Panc1 (cell line): ENCODE results near the gene TMEM170A. TPM values are rescaled to one million over a fixed set of nuclear protein-coding genes. Genes with fewer than 3 reads are reported as not detected.

Experiments
- ATAC-seq: fragments of 200-7000 bp; cut with Tn5 transposase; 2 replicates; pipeline ENCODE4 v1.9.1; 2020; ENCODE audit warnings: mild to moderate bottlenecking, moderate library complexity
- BruUV-seq: library from RNA; stranded (reverse); fragments of 400-500 nt; replicated peaks from 2 replicates; lab custom pipeline; 2021; lab: Mats Ljungman, UMichigan
- CTCF ChIA-PET: fragments of 300-600 bp; sonication (Branson Sonifier 250); formaldehyde crosslinking; loops from one replicate; lab custom pipeline; 2022; ENCODE audit warnings: antibody characterized with exemption; lab: Charles Lee
- POLR2A ChIA-PET: fragments of 300-600 bp; sonication (Branson Sonifier 250); formaldehyde crosslinking; loops from one replicate; lab custom pipeline; 2022; ENCODE audit warnings: antibody characterized with exemption; lab: Charles Lee
- DNase-seq: peaks from one replicate; pipeline ENCODE4 v3.0.0-alpha.2; 2010; ENCODE audit warnings: low read depth, low spot score
- H3K27ac ChIP-seq: 2 replicates; pipeline ENCODE4 v1.5.1; 2011; ENCODE audit warnings: mild to moderate bottlenecking, low read length, inconsistent platforms
- H3K27me3 ChIP-seq: fragments of 200-500 bp; sonication (Bioruptor generic); 2 replicates; pipeline ENCODE4 v1.6.0; 2014; ENCODE audit warnings: low read length, inconsistent platforms; ENCODE audit not compliant: control insufficient read depth, insufficient read depth
- H3K36me3 ChIP-seq: fragments of 200-500 bp; sonication (Bioruptor generic); 2 replicates; pipeline ENCODE4 v1.5.1; 2014; ENCODE audit warnings: inconsistent platforms, mild to moderate bottlenecking, low read length, moderate library complexity; ENCODE audit not compliant: control insufficient read depth, insufficient read depth
- H3K4me1 ChIP-seq: 2 replicates; pipeline ENCODE4 v1.5.1; 2011; ENCODE audit warnings: inconsistent platforms, mild to moderate bottlenecking, low read length, moderate library complexity; ENCODE audit not compliant: control insufficient read depth, insufficient read depth
- H3K4me3 ChIP-seq, 2 experiments: 2 replicates each; pipeline ENCODE4 v1.5.1; 2011 to 2012; ENCODE audit warnings: low read depth in 2 of 2, low read length in 2 of 2, mild to moderate bottlenecking in 2 of 2, inconsistent platforms in 1 of 2, moderate library complexity in 1 of 2
- H3K9me3 ChIP-seq: fragments of 200-500 bp; sonication (Bioruptor generic); 2 replicates; pipeline ENCODE4 v1.5.1; 2014; ENCODE audit warnings: low read depth, mild to moderate bottlenecking, inconsistent platforms, low read length, moderate library complexity; ENCODE audit not compliant: control insufficient read depth, insufficient read depth
- POLR2AphosphoS5 ChIP-seq: IDR thresholded peaks from 2 replicates; pipeline ENCODE4 v1.6.1; 2012; ENCODE audit warnings: mild to moderate bottlenecking, low read depth, low read length, moderate library complexity
- SIN3A ChIP-seq: IDR thresholded peaks from 2 replicates; pipeline ENCODE4 v1.6.1; 2012; ENCODE audit warnings: low read depth, mild to moderate bottlenecking, low read length, moderate library complexity, borderline replicate concordance; ENCODE audit not compliant: insufficient read depth
- TCF7L2 ChIP-seq: IDR thresholded peaks from 2 replicates; pipeline ENCODE4 v1.6.1; 2011; ENCODE audit warnings: mild to moderate bottlenecking, low read depth, low read length, inconsistent platforms
- in situ Hi-C: cut with HindIII; loops from 2 replicates; pipeline ENCODE4 v1.10.0; 2016; ENCODE audit warnings: low sequenced_read_pairs, low pct_unique_long_range_greater_than_20kb
- intact Hi-C: fragments of 100-400 bp; cut with micrococcal nuclease; formaldehyde crosslinking; loops from one replicate; pipeline ENCODE4 v1.10.0; 2022; ENCODE audit not compliant: unreplicated experiment
- total RNA-seq: library from RNA; stranded (reverse); gene quantifications from one replicate; pipeline ENCODE4 v1.2.1, GENCODE V29; 2021; ENCODE audit not compliant: unreplicated experiment
- TF ChIP-seq, protein P1 (sequence below), 2 experiments: IDR thresholded peaks; 2 replicates each; pipeline ENCODE4 v1.6.1; 2011 to 2012; ENCODE audit warnings: low read depth in 2 of 2, control low read depth in 1 of 2, low read length in 1 of 2, mild to moderate bottlenecking in 1 of 2, moderate library complexity in 1 of 2; ENCODE audit not compliant: insufficient read depth in 1 of 2
- TF ChIP-seq, protein P2 (sequence below): fragments of 450-650 bp; IDR thresholded peaks from 2 replicates; pipeline ENCODE4 v1.5.1; 2017; ENCODE audit warnings: mild to moderate bottlenecking

TMEM170A gene
- total RNA-seq, 1 experiment from 2014 or later, result 19.0 TPM

DNA sequence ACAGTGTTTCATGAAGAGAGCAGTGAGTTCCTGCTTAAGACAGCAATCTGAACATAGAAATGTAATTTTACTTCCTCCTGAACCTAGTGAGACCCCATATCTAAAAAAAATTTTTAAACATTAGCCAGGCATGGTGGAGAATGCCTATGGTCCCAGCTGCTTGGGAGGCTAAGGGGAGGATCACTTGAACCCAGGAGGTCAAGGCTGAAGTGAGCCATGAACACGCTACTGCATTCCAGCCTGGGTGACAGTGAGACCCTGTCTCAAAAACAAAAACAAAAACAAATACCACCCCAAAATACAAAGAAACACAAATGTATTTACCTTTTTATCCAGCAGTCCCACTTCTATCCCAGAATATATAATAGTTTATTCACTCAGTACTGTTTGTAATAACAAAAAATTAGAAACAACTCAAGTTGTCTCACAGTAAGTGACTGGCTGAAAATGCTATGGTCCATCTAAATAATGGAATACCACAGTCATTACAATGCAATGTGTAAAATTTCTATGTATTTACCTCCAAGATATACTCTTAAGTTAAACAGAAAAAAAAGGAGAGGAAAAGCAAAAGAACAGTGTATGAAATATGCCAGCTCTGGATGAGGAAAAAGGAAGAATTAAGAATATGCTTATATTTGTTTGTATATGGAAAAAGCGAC lies 47.5 kb downstream of the TMEM170A start:
- H3K27me3 ChIP-seq, result no peaks in the 10 kb centered on the region
- DNase-seq (no peak), ATAC-seq (no peak)
- no peak overlapping the region for H3K27ac ChIP-seq
- in situ Hi-C loops (no loop called here), intact Hi-C loops (no loop called here)
- POLR2A ChIA-PET, result no interaction called here
- H3K4me1 ChIP-seq, result peaks cover 11% of the 10 kb centered on the region
- TF ChIP-seq, protein P1, sequence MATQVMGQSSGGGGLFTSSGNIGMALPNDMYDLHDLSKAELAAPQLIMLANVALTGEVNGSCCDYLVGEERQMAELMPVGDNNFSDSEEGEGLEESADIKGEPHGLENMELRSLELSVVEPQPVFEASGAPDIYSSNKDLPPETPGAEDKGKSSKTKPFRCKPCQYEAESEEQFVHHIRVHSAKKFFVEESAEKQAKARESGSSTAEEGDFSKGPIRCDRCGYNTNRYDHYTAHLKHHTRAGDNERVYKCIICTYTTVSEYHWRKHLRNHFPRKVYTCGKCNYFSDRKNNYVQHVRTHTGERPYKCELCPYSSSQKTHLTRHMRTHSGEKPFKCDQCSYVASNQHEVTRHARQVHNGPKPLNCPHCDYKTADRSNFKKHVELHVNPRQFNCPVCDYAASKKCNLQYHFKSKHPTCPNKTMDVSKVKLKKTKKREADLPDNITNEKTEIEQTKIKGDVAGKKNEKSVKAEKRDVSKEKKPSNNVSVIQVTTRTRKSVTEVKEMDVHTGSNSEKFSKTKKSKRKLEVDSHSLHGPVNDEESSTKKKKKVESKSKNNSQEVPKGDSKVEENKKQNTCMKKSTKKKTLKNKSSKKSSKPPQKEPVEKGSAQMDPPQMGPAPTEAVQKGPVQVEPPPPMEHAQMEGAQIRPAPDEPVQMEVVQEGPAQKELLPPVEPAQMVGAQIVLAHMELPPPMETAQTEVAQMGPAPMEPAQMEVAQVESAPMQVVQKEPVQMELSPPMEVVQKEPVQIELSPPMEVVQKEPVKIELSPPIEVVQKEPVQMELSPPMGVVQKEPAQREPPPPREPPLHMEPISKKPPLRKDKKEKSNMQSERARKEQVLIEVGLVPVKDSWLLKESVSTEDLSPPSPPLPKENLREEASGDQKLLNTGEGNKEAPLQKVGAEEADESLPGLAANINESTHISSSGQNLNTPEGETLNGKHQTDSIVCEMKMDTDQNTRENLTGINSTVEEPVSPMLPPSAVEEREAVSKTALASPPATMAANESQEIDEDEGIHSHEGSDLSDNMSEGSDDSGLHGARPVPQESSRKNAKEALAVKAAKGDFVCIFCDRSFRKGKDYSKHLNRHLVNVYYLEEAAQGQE (IDR thresholded peaks at IDR 0.05; ENCODE audit: insufficient read depth in 1 of 2, low read depth in 2 of 2, low read length in 1 of 2), result no peak
- TF ChIP-seq POLR2AphosphoS5 (no peak), SIN3A (no peak), TCF7L2 (no peak)
- TF ChIP-seq, protein P2, sequence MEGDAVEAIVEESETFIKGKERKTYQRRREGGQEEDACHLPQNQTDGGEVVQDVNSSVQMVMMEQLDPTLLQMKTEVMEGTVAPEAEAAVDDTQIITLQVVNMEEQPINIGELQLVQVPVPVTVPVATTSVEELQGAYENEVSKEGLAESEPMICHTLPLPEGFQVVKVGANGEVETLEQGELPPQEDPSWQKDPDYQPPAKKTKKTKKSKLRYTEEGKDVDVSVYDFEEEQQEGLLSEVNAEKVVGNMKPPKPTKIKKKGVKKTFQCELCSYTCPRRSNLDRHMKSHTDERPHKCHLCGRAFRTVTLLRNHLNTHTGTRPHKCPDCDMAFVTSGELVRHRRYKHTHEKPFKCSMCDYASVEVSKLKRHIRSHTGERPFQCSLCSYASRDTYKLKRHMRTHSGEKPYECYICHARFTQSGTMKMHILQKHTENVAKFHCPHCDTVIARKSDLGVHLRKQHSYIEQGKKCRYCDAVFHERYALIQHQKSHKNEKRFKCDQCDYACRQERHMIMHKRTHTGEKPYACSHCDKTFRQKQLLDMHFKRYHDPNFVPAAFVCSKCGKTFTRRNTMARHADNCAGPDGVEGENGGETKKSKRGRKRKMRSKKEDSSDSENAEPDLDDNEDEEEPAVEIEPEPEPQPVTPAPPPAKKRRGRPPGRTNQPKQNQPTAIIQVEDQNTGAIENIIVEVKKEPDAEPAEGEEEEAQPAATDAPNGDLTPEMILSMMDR, result no peak
- H3K4me3 ChIP-seq, result no peak overlapping the region
- no peaks in the 10 kb centered on the region for H3K9me3 ChIP-seq
- no TSS peak for BruUV-seq
- CTCF ChIA-PET, result no interaction called here
- no peaks in the 10 kb centered on the region for H3K36me3 ChIP-seq

DNA sequence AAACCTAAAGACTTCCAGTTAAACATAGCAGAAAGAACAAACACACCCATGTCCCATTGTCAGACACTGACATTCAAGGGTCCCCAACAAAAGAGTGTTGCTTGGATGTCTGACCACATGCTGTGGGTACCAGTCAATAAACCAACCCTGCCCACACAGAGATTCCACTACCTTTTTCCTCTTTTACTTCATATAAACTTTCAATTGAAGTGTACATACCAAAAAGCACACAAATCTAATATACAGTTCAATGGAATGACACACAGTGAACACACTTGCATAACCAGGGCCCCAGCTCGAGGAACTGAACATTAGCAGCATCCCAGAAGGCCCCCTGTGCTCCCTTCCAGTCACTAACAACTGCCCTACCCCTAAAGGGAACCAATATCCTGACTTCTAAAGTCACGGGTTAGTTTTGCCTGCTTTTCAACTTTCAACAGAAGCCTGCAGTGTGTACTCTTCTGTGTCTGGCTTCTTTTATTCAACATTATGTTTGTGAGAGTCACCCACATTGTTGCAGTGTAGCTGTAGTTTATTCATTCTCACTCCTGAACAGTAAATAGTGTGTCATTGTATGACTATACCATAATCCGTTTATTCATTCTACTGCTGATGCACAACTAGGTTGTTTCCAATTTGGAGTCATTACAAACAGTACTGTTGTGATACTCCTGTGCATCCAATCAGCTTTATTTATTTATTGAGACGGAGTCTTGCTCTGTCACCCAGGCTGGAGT lies 49.2 kb downstream of the TMEM170A start:
- no peak overlapping the region for H3K4me3 ChIP-seq
- no peaks in the 10 kb centered on the region for H3K36me3 ChIP-seq
- no peak for ATAC-seq
- H3K9me3 ChIP-seq, result no peaks in the 10 kb centered on the region
- POLR2A ChIA-PET, result no interaction called here
- intact Hi-C loops, result no loop called here
- H3K27me3 ChIP-seq, result no peaks in the 10 kb centered on the region
- no peak for TF ChIP-seq POLR2AphosphoS5
- TF ChIP-seq, protein P1 (IDR thresholded peaks at IDR 0.05; ENCODE audit: insufficient read depth in 1 of 2, low read depth in 2 of 2, low read length in 1 of 2), result no peak
- no peak for TF ChIP-seq TCF7L2
- TF ChIP-seq SIN3A, result no peak
- TF ChIP-seq, protein P2, result no peak
- no TSS peak for BruUV-seq
- no peak overlapping the region for H3K27ac ChIP-seq
- no peak for DNase-seq
- H3K4me1 ChIP-seq, result no peaks in the 10 kb centered on the region
- CTCF ChIA-PET, result no interaction called here
- in situ Hi-C loops, result no loop called here
